ENCODE data around the gene MED22. TPM values are rescaled to one million over a fixed set of nuclear protein-coding genes. Genes with fewer than 3 reads are reported as not detected.
"Not testable (repeated sequence)": the region's sequence is repeated elsewhere in the genome, so short reads cannot be mapped to it uniquely, and the experiment has no call there.

Gene MED22
- total RNA-seq, 1 donor = 11.4 TPM

- Histone ChIP-seq H3K27me3 (ENCODE audit: insufficient read depth, low read length) (no peaks in the 10 kb centered on the region), H3K4me1 (ENCODE audit: insufficient read depth, low read length) (no peaks in the 10 kb centered on the region), H3K9me3 (ENCODE audit: low read depth, low read length) (no peaks in the 10 kb centered on the region), H3K4me3 (ENCODE audit: low read length) (no peak overlapping the region)
Observed at GRCh38 chr9:133323211-133323610, 24.7 kb downstream of the MED22 start.

GRCh38 chr9:133322701-133323100 is 25.2 kb downstream of the MED22 start:
- Histone ChIP-seq H3K4me3 (ENCODE audit: low read length) (no peak overlapping the region), H3K27me3 (ENCODE audit: insufficient read depth, low read length) (no peaks in the 10 kb centered on the region), H3K4me1 (ENCODE audit: insufficient read depth, low read length) (no peaks in the 10 kb centered on the region), H3K9me3 (ENCODE audit: low read depth, low read length) (no peaks in the 10 kb centered on the region)

GRCh38 chr9:133321411-133321935 is 26.5 kb downstream of the MED22 start:
- Histone ChIP-seq H3K4me3 (ENCODE audit: low read length) (no peak overlapping the region), H3K4me1 (ENCODE audit: insufficient read depth, low read length) (no peaks in the 10 kb centered on the region), H3K9me3 (ENCODE audit: low read depth, low read length) (no peaks in the 10 kb centered on the region), H3K27me3 (ENCODE audit: insufficient read depth, low read length) (no peaks in the 10 kb centered on the region)

- Histone ChIP-seq H3K9me3 (ENCODE audit: low read depth, low read length) (no peaks in the 10 kb centered on the region), H3K27me3 (ENCODE audit: insufficient read depth, low read length) (no peaks in the 10 kb centered on the region), H3K4me3 (ENCODE audit: low read length) (no peak overlapping the region), H3K4me1 (ENCODE audit: insufficient read depth, low read length) (no peaks in the 10 kb centered on the region)
Observed at GRCh38 chr9:133320421-133320881, 27.5 kb downstream of the MED22 start.

GRCh38 chr9:133317551-133317950 is 30.4 kb downstream of the MED22 start:
- not testable (repeated sequence) for H3K4me3 ChIP-seq (ENCODE audit: low read length)

GRCh38 chr9:133315997-133316396 is 31.9 kb downstream of the MED22 start:
- Histone ChIP-seq H3K4me1 (ENCODE audit: insufficient read depth, low read length) (no peaks in the 10 kb centered on the region), H3K27me3 (ENCODE audit: insufficient read depth, low read length) (no peaks in the 10 kb centered on the region), H3K9me3 (ENCODE audit: low read depth, low read length) (no peaks in the 10 kb centered on the region), H3K4me3 (ENCODE audit: low read length) (no peak overlapping the region)

More at GRCh38 chr9:133317551-133317950, 30.4 kb downstream of the MED22 start:
- H3K4me1 ChIP-seq (ENCODE audit: insufficient read depth, low read length); H3K9me3 ChIP-seq (ENCODE audit: low read depth, low read length); H3K27me3 ChIP-seq (ENCODE audit: insufficient read depth, low read length): not testable (repeated sequence)

GRCh38 chr9:133309608-133310007 is 38.3 kb downstream of the MED22 start:
- H3K9me3 ChIP-seq (ENCODE audit: low read depth, low read length) = no peaks in the 10 kb centered on the region
- no peak overlapping the region for H3K4me3 ChIP-seq (ENCODE audit: low read length)
- H3K27me3 ChIP-seq (ENCODE audit: insufficient read depth, low read length) = no peaks in the 10 kb centered on the region
- H3K4me1 ChIP-seq (ENCODE audit: insufficient read depth, low read length) = no peaks in the 10 kb centered on the region

- Histone ChIP-seq H3K9me3 (ENCODE audit: low read depth, low read length) (no peaks in the 10 kb centered on the region), H3K4me3 (ENCODE audit: low read length) (no peak overlapping the region), H3K27me3 (ENCODE audit: insufficient read depth, low read length) (no peaks in the 10 kb centered on the region), H3K4me1 (ENCODE audit: insufficient read depth, low read length) (no peaks in the 10 kb centered on the region)
Observed at GRCh38 chr9:133307301-133307700, 40.6 kb downstream of the MED22 start.

- no peaks in the 10 kb centered on the region for H3K27me3 ChIP-seq (ENCODE audit: insufficient read depth, low read length)
- H3K9me3 ChIP-seq (ENCODE audit: low read depth, low read length) = no peaks in the 10 kb centered on the region
- no peaks in the 10 kb centered on the region for H3K4me1 ChIP-seq (ENCODE audit: insufficient read depth, low read length)
- H3K4me3 ChIP-seq (ENCODE audit: low read length) = no peak overlapping the region
Observed at GRCh38 chr9:133306242-133307204, 41.4 kb downstream of the MED22 start.

- Histone ChIP-seq H3K4me1 (ENCODE audit: insufficient read depth, low read length) (no peaks in the 10 kb centered on the region), H3K9me3 (ENCODE audit: low read depth, low read length) (no peaks in the 10 kb centered on the region), H3K4me3 (ENCODE audit: low read length) (no peak overlapping the region), H3K27me3 (ENCODE audit: insufficient read depth, low read length) (no peaks in the 10 kb centered on the region)
Observed at GRCh38 chr9:133305731-133306130, 42.2 kb downstream of the MED22 start.

- Histone ChIP-seq H3K4me3 (ENCODE audit: low read length) (no peak overlapping the region), H3K27me3 (ENCODE audit: insufficient read depth, low read length) (no peaks in the 10 kb centered on the region), H3K9me3 (ENCODE audit: low read depth, low read length) (no peaks in the 10 kb centered on the region), H3K4me1 (ENCODE audit: insufficient read depth, low read length) (no peaks in the 10 kb centered on the region)
Observed at GRCh38 chr9:133304477-133305377, 43.2 kb downstream of the MED22 start.

GRCh38 chr9:133304158-133304470 is 43.8 kb downstream of the MED22 start:
- Histone ChIP-seq H3K4me1 (ENCODE audit: insufficient read depth, low read length) (no peaks in the 10 kb centered on the region), H3K9me3 (ENCODE audit: low read depth, low read length) (no peaks in the 10 kb centered on the region), H3K27me3 (ENCODE audit: insufficient read depth, low read length) (no peaks in the 10 kb centered on the region), H3K4me3 (ENCODE audit: low read length) (no peak overlapping the region)

GRCh38 chr9:133303266-133304157 is 44.4 kb downstream of the MED22 start:
- Histone ChIP-seq H3K27me3 (ENCODE audit: insufficient read depth, low read length) (no peaks in the 10 kb centered on the region), H3K4me3 (ENCODE audit: low read length) (no peak overlapping the region), H3K4me1 (ENCODE audit: insufficient read depth, low read length) (no peaks in the 10 kb centered on the region), H3K9me3 (ENCODE audit: low read depth, low read length) (no peaks in the 10 kb centered on the region)
